Activated CD4-positive, alpha-beta T cell treated with anti-CD3 and anti-CD28 coated beads for 1 hour (primary cell): ENCODE results near the gene HAO1.

Experiments used
- DNase-seq: peaks from one replicate; pipeline ENCODE4 v3.0.0-alpha.2; 2020

The HAO1 gene

GRCh38 chr20:7926323-7926722 is 13.9 kb downstream of the HAO1 start:
- DNase-seq = no peak

DNA sequence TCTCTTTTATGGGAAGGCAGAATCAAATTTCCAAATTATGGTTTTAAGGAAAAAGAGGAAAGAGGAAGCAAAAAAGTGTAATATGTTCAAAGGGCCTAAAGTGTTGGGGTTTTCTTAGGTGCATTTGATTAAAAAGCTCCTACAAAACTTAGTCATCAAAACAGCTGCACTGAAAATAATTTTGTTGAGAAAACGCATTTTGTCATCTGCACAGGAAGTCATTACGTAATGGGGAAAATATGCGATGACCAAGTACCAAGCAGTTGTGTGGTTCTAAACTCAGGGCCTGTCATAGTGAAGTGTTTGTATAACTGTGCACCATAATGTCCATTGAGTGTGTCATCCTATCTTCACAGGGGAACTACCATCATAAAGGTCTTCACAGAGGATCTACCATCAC is 15.6 kb downstream of the HAO1 start:
- no peak for DNase-seq

- DNase-seq = no peak
Observed at GRCh38 chr20:7916648-7917047, 23.6 kb downstream of the HAO1 start.

- no peak for DNase-seq
Observed at GRCh38 chr20:7912551-7912950, 27.7 kb downstream of the HAO1 start.

DNA sequence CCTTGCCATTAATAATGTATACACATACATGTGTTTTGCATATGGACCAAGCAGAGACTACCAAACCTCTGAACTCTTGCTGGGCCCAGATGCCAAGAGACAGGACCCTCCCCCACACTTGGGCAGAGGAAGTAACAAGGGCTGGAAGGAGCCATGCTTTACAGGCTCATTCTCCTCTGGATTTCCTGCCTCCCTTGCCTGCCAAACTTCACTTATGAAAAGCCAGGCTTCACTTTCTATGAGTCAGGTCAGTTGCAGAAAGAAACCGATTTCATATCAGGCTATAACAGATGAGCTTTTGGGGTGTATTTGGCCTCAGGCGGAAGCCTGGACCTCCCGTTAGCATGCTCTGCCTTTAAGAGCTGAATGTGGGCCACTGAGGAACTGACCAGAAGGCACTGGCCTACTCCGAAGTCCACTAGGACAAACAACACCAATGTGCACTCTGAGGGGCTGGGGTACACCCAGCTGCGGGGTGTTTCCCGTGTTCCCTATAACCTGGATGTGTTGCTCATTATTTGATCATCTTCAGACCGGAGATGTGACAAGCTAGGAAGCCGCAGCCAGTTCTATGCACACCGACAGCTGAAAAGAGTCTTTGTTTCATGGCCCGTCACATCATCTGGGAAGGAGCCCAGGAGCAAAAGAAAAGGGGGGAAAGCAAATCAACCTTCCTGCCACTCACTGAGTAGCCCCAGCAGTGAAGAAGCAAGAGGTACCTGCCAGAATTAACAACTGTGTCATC is 28.5 kb downstream of the HAO1 start:
- DNase-seq = no peak

GRCh38 chr20:7908905-7909304 is 31.4 kb downstream of the HAO1 start:
- DNase-seq = no peak

GRCh38 chr20:7903429-7903828 is 36.8 kb downstream of the HAO1 start:
- no peak for DNase-seq

DNA sequence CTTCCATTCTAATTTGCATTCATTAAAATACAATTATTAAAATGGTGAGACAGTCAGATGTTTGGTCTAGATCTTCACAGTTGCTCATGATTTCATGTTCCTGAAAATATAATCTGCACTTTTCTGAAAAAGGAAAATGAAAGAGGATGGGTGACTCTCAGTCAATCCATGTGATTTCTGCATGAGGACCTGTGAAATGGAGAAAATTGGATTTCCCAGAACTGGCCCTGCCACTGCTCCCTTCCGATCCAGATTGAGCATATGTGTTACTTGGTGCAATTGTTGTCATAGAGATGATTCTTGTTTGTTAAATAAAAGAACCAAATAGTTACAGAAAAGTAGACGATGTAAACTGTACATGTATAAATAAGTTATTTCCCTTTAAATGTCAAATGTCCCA is 37.4 kb downstream of the HAO1 start:
- no peak for DNase-seq

DNA sequence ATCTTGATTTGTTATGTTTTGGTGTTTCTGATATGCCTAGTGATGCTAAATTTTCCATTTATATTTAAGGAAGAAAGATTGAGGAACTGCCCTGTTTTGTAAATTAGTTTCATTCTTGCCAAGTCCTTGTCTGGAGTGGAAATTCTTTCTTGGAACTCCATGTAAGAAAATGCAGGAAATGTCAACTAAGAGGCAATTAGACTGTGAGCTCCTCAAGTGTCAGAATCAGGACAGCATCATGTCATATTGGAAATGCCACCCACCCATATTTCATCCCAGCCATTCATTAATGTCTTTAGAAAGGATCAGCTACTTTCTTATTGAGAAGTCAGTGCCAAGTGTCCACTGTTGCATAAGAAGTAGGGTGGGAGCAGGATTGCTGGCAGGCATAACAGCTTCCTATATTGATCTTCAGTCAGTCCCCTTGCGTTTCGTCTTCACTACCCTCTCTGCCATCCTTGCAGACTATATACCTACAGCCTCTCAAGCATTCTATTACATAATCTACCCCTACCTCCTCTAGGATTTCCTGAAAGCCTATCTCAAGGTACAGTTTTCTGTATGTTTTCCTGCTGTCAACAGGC is 42.4 kb downstream of the HAO1 start:
- no peak for DNase-seq

- no peak for DNase-seq
Observed at GRCh38 chr20:7893014-7893730, 47.1 kb downstream of the HAO1 start.

DNA sequence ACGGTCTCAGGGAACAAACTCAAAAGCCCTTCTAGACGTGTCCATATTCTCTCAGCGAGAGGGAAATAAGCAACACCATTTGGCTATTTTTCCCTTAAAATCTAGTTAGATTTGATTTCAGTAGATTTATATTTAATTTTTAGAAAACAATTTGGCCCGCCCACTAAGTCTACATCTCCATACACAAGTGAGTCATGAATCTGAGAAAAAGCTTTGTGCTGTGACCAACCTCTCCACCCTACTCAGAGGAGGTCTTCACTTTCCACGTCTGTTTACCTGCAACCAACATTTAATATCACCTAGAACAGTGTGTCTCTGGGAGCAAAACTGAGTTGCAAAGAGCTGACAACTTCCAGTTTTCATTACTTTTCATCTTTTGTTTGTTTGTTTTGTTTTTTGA is 48.6 kb downstream of the HAO1 start:
- DNase-seq = no peak

DNA sequence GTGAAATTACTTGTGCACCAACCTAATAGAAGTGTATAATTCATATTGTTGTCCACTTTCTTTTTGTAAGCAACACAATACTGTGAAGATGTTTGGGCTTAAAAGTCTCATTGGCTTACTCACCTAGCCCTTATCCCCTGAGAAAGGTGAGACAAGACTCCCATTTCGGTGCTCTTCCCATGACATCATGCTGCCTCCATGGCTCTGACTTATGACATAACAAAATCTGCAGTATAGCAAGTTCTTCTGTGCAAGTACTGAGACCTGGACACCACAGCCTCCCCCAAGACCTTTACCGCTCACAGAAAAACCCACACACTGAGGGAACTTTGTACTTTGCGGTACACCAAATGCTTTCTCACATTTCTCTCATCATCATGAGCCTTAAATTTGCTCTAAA is 50.5 kb downstream of the HAO1 start:
- DNase-seq = no peak

GRCh38 chr20:7883741-7884140 is 56.5 kb downstream of the HAO1 start:
- DNase-seq = no peak

- no peak for DNase-seq
Observed at GRCh38 chr20:7883309-7883708, 56.9 kb downstream of the HAO1 start.

GRCh38 chr20:7882076-7882475 is 58.2 kb downstream of the HAO1 start:
- no peak for DNase-seq

- no peak for DNase-seq
Observed at GRCh38 chr20:7881551-7881950, 58.7 kb downstream of the HAO1 start.

DNA sequence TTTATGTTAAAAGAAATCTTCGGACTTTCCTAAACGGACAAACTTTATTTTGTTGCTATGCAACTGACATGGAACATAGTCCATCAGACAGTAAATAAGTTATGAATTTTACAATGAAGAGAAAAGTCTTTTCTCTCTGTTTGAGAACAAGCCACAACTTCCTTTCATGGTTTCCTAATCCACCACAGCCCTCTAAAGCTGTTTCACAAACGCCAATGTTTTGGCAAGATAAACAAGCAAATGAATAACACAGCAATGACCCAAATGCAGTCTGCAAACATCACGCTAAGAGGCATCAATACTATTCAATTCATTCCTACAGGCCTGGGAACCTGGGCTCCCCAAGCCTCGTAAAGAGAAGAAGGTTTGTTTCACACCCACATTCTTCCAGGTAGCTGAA is 60.4 kb downstream of the HAO1 start:
- no peak for DNase-seq

- DNase-seq = no peak
Observed at GRCh38 chr20:7868108-7868507, 72.2 kb downstream of the HAO1 start.

- DNase-seq = no peak
Observed at GRCh38 chr20:7866285-7866684, 74.0 kb downstream of the HAO1 start.

- no peak for DNase-seq
Observed at GRCh38 chr20:7859356-7859802, 80.9 kb downstream of the HAO1 start.

- DNase-seq = no peak
Observed at GRCh38 chr20:7858734-7859250, 81.5 kb downstream of the HAO1 start.

DNA sequence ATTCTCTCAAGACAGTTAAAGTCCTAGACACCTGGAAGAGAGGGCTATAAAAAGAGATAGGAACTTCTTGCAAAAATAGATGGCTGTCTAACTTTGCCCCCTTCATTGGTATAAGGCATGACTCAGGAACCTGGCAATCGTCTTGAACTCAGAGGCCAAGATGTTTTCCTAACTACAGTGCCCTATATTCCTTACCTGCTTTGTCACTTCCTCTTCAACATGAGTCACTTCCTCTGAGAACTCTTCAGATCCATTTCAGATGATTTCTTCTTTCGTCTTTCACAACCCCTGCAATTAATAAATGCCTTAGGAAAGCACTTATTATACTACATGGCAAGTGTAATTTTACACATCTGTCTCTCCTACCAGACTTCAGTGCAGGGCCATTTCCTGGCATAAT is 83.5 kb downstream of the HAO1 start:
- no peak for DNase-seq

- DNase-seq = no peak
Observed at GRCh38 chr20:7855545-7855944, 84.7 kb downstream of the HAO1 start.

GRCh38 chr20:7853493-7853892 is 86.8 kb downstream of the HAO1 start:
- DNase-seq = no peak
